WTC11 (cell line): ENCODE data around the gene PIAS2. TPM values are rescaled to one million over a fixed set of nuclear protein-coding genes. Genes with fewer than 3 reads are reported as not detected.

ENCODE experiments used
- ATAC-seq: fragments of 200-7000 bp; cut with Tn5 transposase; 2 replicates; pipeline ENCODE4 v1.10.0; 2021; ENCODE audit warnings: mild to moderate bottlenecking, moderate library complexity
- CTCF ChIA-PET: fragments of 300-600 bp; sonication (Branson Sonifier 250); formaldehyde crosslinking; loops from one replicate; lab custom pipeline; 2021; ENCODE audit warnings: antibody characterized with exemption; lab: Charles Lee
- POLR2A ChIA-PET: fragments of 350-600 bp; sonication (Branson Sonifier 250); formaldehyde crosslinking; loops from one replicate; lab custom pipeline; 2021; ENCODE audit warnings: antibody characterized with exemption; lab: Charles Lee
- DNase-seq: peaks from one replicate; pipeline ENCODE4 v3.0.0; 2021; ENCODE audit warnings: low spot score
- H3K27ac Mint-ChIP-seq: 2 replicates; pipeline ENCODE4 v1.8.0; 2021; ENCODE audit warnings: mixed read lengths
- H3K27me3 Mint-ChIP-seq: 2 replicates; pipeline ENCODE4 v1.8.0; 2021; ENCODE audit warnings: low read depth, mild to moderate bottlenecking, moderate library complexity, mixed read lengths
- H3K36me3 Mint-ChIP-seq: 2 replicates; pipeline ENCODE4 v1.8.0; 2021; ENCODE audit warnings: mixed read lengths
- H3K4me1 Mint-ChIP-seq: 2 replicates; pipeline ENCODE4 v1.8.0; 2022; ENCODE audit warnings: mixed read lengths
- H3K4me3 Mint-ChIP-seq: 2 replicates; pipeline ENCODE4 v1.8.0; 2021; ENCODE audit warnings: mild to moderate bottlenecking, moderate library complexity, mixed read lengths
- H3K9me3 Mint-ChIP-seq: 2 replicates; pipeline ENCODE4 v1.8.0; 2021; ENCODE audit warnings: mixed read lengths
- CREM ChIP-seq: sonication (generic); formaldehyde crosslinking; IDR thresholded peaks from 2 replicates; pipeline ENCODE4 v1.8.1; 2022; ENCODE audit warnings: mild to moderate bottlenecking, missing genetic modification reagents, moderate library complexity
- FOXK1 ChIP-seq: sonication (generic); formaldehyde crosslinking; IDR thresholded peaks from 2 replicates; pipeline ENCODE4 v1.8.0; 2022; ENCODE audit warnings: mild to moderate bottlenecking, moderate library complexity, missing genetic modification reagents
- MYBL2 ChIP-seq: sonication (generic); formaldehyde crosslinking; IDR thresholded peaks from 2 replicates; pipeline ENCODE4 v1.8.1; 2023; ENCODE audit warnings: mild to moderate bottlenecking, moderate library complexity, missing genetic modification reagents
- PRRX2 ChIP-seq: fragments of 250-450 bp; sonication (Bioruptor Pico); IDR thresholded peaks from 2 replicates; pipeline ENCODE4 v1.8.0; 2021; ENCODE audit warnings: mild to moderate bottlenecking
- SMAD3 ChIP-seq: sonication (generic); formaldehyde crosslinking; IDR thresholded peaks from 2 replicates; pipeline ENCODE4 v1.8.0; 2022; ENCODE audit warnings: missing genetic modification reagents, mild to moderate bottlenecking, borderline replicate concordance
- TEAD4 ChIP-seq: sonication (generic); formaldehyde crosslinking; IDR thresholded peaks from 2 replicates; pipeline ENCODE4 v1.8.0; 2022; ENCODE audit warnings: mild to moderate bottlenecking, missing genetic modification reagents
- ZNF396 ChIP-seq: fragments of 250-450 bp; sonication (Bioruptor Pico); IDR thresholded peaks from 2 replicates; pipeline ENCODE4 v1.8.0; 2021; ENCODE audit warnings: mild to moderate bottlenecking, moderate library complexity, borderline replicate concordance
- total RNA-seq: library from RNA; stranded (reverse); gene quantifications from 3 replicates; pipeline ENCODE4 v1.2.3, GENCODE V29; 2021
- TF ChIP-seq, protein P1 (sequence below): sonication (generic); formaldehyde crosslinking; IDR thresholded peaks from 2 replicates; pipeline ENCODE4 v1.8.0; 2023; ENCODE audit warnings: mild to moderate bottlenecking, missing genetic modification reagents
- TF ChIP-seq, protein P2 (sequence below): fragments of 200-600 bp; IDR thresholded peaks from 2 replicates; pipeline ENCODE4 v1.8.0; 2022; ENCODE audit warnings: antibody characterized with exemption
- TF ChIP-seq, protein P3 (sequence below): fragments of 250-450 bp; sonication (Bioruptor Pico); IDR thresholded peaks from 2 replicates; pipeline ENCODE4 v1.9.0; 2021; ENCODE audit warnings: mild to moderate bottlenecking, borderline replicate concordance
- TF ChIP-seq, protein P4 (sequence below): sonication (generic); formaldehyde crosslinking; IDR thresholded peaks from 2 replicates; pipeline ENCODE4 v1.8.0; 2023; ENCODE audit warnings: missing genetic modification reagents, mild to moderate bottlenecking, borderline replicate concordance
- TF ChIP-seq, protein P5 (sequence below): sonication (generic); formaldehyde crosslinking; IDR thresholded peaks from 2 replicates; pipeline ENCODE4 v1.8.0; 2022; ENCODE audit warnings: mild to moderate bottlenecking, missing genetic modification reagents
- TF ChIP-seq, protein P6 (sequence below): sonication (generic); formaldehyde crosslinking; IDR thresholded peaks from 2 replicates; pipeline ENCODE4 v1.8.1; 2023; ENCODE audit warnings: mild to moderate bottlenecking, missing genetic modification reagents, borderline replicate concordance

PIAS2 gene
- total RNA-seq, 1 experiment from 2014 or later, result 50.7 TPM

DNA sequence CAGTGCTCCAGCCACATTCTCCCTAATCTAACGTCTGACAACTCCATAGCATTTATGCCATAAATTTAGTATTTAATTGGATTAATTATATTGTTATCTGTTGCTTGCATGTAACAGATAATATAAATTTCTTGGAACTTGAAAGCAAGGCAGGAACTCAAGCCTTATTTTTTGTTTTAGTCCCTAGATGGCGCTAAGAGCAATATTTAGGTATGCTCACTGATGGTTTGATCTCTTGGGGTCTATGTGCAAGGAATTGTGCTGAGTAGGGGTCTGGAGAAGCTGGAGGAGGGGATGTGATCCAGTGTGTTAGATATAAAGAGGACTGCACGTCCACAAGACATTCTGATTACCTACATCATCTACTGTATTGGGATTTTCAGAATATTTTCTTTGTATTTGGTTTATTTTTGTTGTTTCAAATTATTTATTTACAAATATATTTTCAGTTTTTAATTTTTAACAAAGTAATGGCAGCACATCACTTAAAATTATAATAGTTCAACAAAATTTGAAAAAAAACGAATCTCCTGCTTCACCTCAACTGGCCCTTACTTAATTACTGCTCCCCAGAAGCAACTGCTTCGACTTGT lies 32.9 kb upstream of the PIAS2 start:
- ChIA-PET POLR2A (no interaction called here), CTCF (interaction anchor here (1.0 kb wide), 1 partner anchor 8 kb away, joined by 3 read pairs; no protein-coding TSS in a partner anchor)
- DNase-seq (no peak), ATAC-seq (no peak)
- H3K27ac Mint-ChIP-seq, result no peak overlapping the region
- H3K4me3 Mint-ChIP-seq, result no peak overlapping the region
- TF ChIP-seq, protein P1, sequence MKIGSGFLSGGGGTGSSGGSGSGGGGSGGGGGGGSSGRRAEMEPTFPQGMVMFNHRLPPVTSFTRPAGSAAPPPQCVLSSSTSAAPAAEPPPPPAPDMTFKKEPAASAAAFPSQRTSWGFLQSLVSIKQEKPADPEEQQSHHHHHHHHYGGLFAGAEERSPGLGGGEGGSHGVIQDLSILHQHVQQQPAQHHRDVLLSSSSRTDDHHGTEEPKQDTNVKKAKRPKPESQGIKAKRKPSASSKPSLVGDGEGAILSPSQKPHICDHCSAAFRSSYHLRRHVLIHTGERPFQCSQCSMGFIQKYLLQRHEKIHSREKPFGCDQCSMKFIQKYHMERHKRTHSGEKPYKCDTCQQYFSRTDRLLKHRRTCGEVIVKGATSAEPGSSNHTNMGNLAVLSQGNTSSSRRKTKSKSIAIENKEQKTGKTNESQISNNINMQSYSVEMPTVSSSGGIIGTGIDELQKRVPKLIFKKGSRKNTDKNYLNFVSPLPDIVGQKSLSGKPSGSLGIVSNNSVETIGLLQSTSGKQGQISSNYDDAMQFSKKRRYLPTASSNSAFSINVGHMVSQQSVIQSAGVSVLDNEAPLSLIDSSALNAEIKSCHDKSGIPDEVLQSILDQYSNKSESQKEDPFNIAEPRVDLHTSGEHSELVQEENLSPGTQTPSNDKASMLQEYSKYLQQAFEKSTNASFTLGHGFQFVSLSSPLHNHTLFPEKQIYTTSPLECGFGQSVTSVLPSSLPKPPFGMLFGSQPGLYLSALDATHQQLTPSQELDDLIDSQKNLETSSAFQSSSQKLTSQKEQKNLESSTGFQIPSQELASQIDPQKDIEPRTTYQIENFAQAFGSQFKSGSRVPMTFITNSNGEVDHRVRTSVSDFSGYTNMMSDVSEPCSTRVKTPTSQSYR (CRISPR knock-in tag), result no peak
- TF ChIP-seq SMAD3 (CRISPR knock-in tag), result no peak
- TF ChIP-seq, protein P2, sequence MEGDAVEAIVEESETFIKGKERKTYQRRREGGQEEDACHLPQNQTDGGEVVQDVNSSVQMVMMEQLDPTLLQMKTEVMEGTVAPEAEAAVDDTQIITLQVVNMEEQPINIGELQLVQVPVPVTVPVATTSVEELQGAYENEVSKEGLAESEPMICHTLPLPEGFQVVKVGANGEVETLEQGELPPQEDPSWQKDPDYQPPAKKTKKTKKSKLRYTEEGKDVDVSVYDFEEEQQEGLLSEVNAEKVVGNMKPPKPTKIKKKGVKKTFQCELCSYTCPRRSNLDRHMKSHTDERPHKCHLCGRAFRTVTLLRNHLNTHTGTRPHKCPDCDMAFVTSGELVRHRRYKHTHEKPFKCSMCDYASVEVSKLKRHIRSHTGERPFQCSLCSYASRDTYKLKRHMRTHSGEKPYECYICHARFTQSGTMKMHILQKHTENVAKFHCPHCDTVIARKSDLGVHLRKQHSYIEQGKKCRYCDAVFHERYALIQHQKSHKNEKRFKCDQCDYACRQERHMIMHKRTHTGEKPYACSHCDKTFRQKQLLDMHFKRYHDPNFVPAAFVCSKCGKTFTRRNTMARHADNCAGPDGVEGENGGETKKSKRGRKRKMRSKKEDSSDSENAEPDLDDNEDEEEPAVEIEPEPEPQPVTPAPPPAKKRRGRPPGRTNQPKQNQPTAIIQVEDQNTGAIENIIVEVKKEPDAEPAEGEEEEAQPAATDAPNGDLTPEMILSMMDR, result peak; percentile 33; the same call in 1 of the 2 replicates
- TF ChIP-seq CREM (CRISPR knock-in tag), result no peak
- no peak for TF ChIP-seq ZNF396 (CRISPR knock-in tag)
- TF ChIP-seq, protein P3, sequence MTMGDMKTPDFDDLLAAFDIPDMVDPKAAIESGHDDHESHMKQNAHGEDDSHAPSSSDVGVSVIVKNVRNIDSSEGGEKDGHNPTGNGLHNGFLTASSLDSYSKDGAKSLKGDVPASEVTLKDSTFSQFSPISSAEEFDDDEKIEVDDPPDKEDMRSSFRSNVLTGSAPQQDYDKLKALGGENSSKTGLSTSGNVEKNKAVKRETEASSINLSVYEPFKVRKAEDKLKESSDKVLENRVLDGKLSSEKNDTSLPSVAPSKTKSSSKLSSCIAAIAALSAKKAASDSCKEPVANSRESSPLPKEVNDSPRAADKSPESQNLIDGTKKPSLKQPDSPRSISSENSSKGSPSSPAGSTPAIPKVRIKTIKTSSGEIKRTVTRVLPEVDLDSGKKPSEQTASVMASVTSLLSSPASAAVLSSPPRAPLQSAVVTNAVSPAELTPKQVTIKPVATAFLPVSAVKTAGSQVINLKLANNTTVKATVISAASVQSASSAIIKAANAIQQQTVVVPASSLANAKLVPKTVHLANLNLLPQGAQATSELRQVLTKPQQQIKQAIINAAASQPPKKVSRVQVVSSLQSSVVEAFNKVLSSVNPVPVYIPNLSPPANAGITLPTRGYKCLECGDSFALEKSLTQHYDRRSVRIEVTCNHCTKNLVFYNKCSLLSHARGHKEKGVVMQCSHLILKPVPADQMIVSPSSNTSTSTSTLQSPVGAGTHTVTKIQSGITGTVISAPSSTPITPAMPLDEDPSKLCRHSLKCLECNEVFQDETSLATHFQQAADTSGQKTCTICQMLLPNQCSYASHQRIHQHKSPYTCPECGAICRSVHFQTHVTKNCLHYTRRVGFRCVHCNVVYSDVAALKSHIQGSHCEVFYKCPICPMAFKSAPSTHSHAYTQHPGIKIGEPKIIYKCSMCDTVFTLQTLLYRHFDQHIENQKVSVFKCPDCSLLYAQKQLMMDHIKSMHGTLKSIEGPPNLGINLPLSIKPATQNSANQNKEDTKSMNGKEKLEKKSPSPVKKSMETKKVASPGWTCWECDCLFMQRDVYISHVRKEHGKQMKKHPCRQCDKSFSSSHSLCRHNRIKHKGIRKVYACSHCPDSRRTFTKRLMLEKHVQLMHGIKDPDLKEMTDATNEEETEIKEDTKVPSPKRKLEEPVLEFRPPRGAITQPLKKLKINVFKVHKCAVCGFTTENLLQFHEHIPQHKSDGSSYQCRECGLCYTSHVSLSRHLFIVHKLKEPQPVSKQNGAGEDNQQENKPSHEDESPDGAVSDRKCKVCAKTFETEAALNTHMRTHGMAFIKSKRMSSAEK (CRISPR knock-in tag), result no peak
- TF ChIP-seq, protein P4, sequence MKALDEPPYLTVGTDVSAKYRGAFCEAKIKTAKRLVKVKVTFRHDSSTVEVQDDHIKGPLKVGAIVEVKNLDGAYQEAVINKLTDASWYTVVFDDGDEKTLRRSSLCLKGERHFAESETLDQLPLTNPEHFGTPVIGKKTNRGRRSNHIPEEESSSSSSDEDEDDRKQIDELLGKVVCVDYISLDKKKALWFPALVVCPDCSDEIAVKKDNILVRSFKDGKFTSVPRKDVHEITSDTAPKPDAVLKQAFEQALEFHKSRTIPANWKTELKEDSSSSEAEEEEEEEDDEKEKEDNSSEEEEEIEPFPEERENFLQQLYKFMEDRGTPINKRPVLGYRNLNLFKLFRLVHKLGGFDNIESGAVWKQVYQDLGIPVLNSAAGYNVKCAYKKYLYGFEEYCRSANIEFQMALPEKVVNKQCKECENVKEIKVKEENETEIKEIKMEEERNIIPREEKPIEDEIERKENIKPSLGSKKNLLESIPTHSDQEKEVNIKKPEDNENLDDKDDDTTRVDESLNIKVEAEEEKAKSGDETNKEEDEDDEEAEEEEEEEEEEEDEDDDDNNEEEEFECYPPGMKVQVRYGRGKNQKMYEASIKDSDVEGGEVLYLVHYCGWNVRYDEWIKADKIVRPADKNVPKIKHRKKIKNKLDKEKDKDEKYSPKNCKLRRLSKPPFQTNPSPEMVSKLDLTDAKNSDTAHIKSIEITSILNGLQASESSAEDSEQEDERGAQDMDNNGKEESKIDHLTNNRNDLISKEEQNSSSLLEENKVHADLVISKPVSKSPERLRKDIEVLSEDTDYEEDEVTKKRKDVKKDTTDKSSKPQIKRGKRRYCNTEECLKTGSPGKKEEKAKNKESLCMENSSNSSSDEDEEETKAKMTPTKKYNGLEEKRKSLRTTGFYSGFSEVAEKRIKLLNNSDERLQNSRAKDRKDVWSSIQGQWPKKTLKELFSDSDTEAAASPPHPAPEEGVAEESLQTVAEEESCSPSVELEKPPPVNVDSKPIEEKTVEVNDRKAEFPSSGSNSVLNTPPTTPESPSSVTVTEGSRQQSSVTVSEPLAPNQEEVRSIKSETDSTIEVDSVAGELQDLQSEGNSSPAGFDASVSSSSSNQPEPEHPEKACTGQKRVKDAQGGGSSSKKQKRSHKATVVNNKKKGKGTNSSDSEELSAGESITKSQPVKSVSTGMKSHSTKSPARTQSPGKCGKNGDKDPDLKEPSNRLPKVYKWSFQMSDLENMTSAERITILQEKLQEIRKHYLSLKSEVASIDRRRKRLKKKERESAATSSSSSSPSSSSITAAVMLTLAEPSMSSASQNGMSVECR, result no peak
- no peaks in the 10 kb centered on the region for H3K36me3 Mint-ChIP-seq
- peaks cover 2% of the 10 kb centered on the region for H3K4me1 Mint-ChIP-seq
- H3K27me3 Mint-ChIP-seq, result no peaks in the 10 kb centered on the region
- H3K9me3 Mint-ChIP-seq, result no peaks in the 10 kb centered on the region

DNA sequence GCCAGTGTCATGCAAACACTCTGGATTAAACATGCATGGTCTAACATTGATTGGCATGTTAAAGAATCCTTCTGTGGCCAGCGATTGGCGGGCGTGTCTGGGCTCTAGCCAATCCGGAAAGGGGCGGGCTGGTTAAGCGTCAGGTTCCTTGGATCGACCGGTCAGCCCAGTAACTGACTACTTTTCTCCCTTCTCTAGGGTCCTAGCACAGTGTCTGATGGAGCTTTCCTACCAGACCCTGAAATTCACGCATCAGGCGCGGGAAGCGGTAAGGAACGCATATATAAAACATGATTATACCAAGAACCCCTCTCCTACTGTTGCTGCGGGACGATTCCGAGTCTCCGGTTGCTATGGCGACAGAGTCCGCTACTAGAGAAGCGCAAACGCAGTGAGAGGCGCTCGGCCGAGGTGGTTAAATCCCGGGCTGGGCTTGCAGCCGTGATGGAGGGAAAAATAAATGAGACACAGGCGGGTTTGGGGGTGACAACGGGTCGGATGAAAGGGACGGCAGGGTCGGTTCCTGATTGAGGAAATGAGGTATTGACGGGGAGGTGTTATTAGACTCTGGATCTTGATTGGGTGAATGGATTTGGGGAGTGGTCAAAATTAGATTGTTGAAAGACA lies 29.5 kb upstream of the PIAS2 start:
- H3K36me3 Mint-ChIP-seq, result no peaks in the 10 kb centered on the region
- H3K9me3 Mint-ChIP-seq, result no peaks in the 10 kb centered on the region
- DNase-seq (peak; percentile 92), ATAC-seq (peak; percentile 99)
- CTCF ChIA-PET, result interaction anchor here (0.6 to 1.1 kb wide), 2 partner anchors 289 to 345 kb away, joined by 3 read pairs; no protein-coding TSS in a partner anchor
- H3K4me1 Mint-ChIP-seq, result peaks cover 3% of the 10 kb centered on the region
- no peaks in the 10 kb centered on the region for H3K27me3 Mint-ChIP-seq
- POLR2A ChIA-PET, result no interaction called here
- H3K4me3 Mint-ChIP-seq, result no peak overlapping the region
- H3K27ac Mint-ChIP-seq, result no peak overlapping the region
- TF ChIP-seq, protein P5, sequence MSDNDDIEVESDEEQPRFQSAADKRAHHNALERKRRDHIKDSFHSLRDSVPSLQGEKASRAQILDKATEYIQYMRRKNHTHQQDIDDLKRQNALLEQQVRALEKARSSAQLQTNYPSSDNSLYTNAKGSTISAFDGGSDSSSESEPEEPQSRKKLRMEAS (CRISPR knock-in tag), result no peak
- TF ChIP-seq, protein P6, sequence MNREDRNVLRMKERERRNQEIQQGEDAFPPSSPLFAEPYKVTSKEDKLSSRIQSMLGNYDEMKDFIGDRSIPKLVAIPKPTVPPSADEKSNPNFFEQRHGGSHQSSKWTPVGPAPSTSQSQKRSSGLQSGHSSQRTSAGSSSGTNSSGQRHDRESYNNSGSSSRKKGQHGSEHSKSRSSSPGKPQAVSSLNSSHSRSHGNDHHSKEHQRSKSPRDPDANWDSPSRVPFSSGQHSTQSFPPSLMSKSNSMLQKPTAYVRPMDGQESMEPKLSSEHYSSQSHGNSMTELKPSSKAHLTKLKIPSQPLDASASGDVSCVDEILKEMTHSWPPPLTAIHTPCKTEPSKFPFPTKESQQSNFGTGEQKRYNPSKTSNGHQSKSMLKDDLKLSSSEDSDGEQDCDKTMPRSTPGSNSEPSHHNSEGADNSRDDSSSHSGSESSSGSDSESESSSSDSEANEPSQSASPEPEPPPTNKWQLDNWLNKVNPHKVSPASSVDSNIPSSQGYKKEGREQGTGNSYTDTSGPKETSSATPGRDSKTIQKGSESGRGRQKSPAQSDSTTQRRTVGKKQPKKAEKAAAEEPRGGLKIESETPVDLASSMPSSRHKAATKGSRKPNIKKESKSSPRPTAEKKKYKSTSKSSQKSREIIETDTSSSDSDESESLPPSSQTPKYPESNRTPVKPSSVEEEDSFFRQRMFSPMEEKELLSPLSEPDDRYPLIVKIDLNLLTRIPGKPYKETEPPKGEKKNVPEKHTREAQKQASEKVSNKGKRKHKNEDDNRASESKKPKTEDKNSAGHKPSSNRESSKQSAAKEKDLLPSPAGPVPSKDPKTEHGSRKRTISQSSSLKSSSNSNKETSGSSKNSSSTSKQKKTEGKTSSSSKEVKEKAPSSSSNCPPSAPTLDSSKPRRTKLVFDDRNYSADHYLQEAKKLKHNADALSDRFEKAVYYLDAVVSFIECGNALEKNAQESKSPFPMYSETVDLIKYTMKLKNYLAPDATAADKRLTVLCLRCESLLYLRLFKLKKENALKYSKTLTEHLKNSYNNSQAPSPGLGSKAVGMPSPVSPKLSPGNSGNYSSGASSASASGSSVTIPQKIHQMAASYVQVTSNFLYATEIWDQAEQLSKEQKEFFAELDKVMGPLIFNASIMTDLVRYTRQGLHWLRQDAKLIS, result no peak
- TF ChIP-seq TEAD4, result no peak
- no peak for TF ChIP-seq PRRX2 (CRISPR knock-in tag)
- TF ChIP-seq FOXK1 (CRISPR knock-in tag), result 0 out of 2 replicates have a peak, but pooled peaks have one; percentile 39
- no peak for TF ChIP-seq MYBL2 (CRISPR knock-in tag)
